GM12874 (cell line): ENCODE measurements around the gene FASTKD3.

Experiments used
- TF ChIP-seq, protein P1 (sequence below): IDR thresholded peaks from 2 replicates; pipeline ENCODE4 v1.5.1; 2011; ENCODE audit warnings: low read depth, mild to moderate bottlenecking, control low read depth, low read length, moderate library complexity; ENCODE audit not compliant: insufficient read depth

Gene FASTKD3

DNA sequence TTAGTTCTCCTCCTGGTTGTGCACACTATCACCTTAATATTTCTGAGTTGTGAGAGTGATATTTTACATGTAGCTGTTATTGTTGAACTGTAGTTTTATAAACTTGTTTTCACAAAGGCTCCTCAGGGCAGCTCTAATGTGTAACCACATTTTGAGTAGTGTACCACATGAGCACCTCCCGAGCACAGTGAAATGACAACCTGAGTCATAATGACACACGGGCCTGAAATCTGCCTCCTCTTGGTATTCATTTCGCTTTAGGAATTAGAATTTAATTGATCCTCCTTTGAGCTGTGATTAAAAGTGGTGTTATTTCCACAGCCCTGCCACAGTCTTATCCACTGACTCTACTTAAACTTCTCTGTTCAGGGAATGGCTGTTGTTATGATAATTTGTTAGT, 8.0 kb upstream of the FASTKD3 start:
- TF ChIP-seq, protein P1, sequence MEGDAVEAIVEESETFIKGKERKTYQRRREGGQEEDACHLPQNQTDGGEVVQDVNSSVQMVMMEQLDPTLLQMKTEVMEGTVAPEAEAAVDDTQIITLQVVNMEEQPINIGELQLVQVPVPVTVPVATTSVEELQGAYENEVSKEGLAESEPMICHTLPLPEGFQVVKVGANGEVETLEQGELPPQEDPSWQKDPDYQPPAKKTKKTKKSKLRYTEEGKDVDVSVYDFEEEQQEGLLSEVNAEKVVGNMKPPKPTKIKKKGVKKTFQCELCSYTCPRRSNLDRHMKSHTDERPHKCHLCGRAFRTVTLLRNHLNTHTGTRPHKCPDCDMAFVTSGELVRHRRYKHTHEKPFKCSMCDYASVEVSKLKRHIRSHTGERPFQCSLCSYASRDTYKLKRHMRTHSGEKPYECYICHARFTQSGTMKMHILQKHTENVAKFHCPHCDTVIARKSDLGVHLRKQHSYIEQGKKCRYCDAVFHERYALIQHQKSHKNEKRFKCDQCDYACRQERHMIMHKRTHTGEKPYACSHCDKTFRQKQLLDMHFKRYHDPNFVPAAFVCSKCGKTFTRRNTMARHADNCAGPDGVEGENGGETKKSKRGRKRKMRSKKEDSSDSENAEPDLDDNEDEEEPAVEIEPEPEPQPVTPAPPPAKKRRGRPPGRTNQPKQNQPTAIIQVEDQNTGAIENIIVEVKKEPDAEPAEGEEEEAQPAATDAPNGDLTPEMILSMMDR: no peak

DNA sequence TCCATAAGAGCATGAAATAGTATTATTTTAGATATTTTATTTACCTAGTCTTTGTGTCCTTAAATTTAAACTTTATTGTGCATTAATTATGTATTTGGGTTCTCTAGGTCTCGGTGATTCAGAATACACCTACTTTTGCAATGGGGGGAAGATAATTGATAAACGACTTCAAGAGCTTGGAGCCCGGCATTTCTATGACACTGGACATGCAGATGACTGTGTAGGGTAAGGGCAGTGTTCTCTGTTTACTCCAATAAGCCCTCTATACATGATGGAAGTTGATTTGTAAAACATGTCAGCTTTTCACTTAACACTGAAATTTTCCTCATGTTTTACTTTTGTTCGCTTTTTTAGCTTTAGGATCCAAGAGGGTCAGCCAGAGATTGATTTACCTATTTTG, 6.3 kb upstream of the FASTKD3 start:
- TF ChIP-seq, protein P1: no peak

DNA sequence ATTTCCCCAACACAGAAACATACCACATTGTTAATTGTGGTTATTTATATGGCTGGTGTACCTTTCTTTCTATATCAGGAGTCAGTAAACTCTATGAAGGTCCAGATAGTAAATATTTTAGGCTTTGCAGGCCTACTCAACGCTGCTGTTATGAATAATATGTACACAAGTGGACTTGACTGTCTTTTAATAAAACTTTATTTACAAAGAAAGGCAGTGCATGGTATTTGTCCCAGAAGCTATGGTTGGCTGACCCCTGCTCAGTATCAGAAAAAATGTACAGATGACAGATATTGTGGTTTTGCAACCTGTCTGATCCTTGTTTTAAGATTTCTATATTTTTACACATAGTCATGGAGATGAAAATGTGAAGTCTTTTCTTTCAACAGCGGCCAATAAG, 5.8 kb upstream of the FASTKD3 start:
- TF ChIP-seq, protein P1: no peak

DNA sequence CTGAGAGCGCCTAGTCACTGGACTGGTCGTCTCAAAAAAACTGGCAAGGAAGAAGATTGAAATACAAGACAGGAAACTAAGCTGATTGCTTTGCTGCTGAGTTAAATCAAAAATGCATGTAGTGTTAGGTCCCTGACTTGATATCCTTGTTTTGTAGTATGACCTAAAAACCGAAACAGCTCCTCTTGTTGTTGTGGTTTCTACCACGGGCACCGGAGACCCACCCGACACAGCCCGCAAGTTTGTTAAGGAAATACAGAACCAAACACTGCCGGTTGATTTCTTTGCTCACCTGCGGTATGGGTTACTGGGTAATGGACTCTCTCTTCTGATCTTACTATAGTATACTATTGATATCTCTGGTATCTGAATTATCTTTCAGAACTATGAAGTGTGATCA, 4.4 kb upstream of the FASTKD3 start:
- TF ChIP-seq, protein P1: no peak

DNA sequence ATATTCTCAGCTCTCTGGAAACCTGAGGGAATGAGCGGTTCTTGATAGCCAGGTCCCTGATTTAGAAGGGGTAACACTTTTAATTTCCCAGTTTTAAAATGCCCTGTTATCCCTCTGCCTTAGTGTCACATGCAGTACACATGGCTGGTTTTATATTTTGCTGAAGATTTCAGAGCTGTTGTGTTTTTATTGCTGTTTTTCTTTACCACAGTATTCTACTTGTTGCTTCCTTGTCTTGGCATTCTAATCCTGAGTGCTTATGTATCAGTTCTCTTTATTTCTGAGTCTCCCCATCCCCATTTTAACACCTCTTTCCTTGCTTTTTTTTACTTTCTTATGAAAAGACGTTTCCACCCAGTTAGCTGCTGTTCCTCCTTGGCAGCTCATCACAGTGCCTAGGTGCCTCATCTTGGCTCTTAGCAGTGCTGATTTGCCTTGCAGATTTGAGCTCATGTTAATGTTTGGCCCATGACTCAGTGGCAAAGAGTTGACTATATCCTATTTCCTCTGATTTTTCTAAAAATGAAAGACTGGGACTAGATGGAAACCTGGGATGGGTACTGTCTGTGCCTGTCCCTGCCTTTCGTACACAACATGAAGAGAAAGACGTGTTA, 3.8 kb upstream of the FASTKD3 start:
- TF ChIP-seq, protein P1: no peak

DNA sequence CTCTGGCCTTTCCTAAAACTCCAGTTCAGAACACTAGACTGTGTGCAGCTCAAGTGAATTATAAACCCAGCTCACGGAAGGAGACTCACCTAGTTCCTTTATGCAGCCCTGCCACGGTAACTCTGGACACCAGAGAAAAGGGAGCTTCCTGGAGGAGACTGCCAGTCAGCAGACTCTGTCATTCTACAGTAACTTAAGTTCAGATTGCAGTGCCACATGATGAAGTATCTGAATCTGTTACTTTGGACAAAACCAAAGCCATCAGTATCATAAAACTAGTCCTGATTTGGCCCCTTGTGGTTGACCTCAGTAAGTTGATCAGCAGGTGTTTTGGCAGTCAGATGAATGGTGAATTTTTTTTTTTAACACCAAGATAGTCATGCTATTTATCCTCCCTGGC, 2.8 kb upstream of the FASTKD3 start:
- TF ChIP-seq, protein P1: no peak

DNA sequence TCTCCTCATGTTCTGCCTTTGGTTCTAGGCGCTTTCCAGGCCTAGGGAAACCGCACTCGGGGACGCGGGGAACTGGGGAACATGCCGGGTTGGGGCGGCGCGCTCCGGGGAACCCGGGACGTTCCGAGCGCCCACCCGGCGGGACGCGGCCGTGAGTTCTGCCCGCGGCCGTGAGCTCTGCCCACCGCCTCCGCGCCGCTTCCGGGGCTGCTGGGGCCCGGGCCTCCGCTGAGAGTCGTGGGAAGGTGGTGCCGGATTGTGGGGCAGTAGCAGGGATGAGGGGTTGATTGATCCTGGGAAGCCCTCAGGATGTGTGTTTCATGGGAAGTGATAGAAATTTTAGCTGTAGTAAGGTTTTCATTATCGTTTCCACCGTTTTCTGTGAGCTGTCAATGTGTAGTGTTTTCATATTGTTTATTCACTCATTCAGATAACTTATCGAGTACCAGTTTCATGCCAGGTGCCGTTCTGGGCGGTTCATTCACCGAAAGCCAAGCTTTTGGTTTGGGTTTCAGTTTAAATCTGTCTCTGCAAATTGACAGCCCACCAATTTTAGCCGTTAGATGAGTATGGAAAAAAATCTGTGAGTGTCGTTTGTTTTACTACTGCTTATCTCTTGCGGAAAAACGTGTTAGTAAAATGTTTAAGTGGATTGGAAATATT, 774 bp upstream of the FASTKD3 start:
- TF ChIP-seq, protein P1: no peak
